Natural killer cell treated with Interleukin-12 subunit alpha and Interleukin-12 subunit beta and Interleukin-15 and Interleukin-18, amount 100 ng/mL, for 72 hours (primary cell): Measurements from ENCODE around the gene TRPC3. TPM values are rescaled to one million over a fixed set of nuclear protein-coding genes. Genes with fewer than 3 reads are reported as not detected.

Experiments used
- total RNA-seq, 2 donors: library from RNA; stranded (reverse); gene quantifications; one replicate each; pipeline ENCODE4 v1.2.3, GENCODE V29; 2022

TRPC3 gene
- total RNA-seq, 2 donors from 2014 or later, result 0.24 to 0.73 TPM

Other genes starting within 250 kb of the TRPC3 start
- not detected for gene SMIM43, start 186.9 kb downstream of the TRPC3 start, total RNA-seq
- 10 to 100 TPM; 44.0 to 85.3 TPM for gene EXOSC9, start 150.7 kb downstream of the TRPC3 start, total RNA-seq
- 10 to 100 TPM; 46.3 to 64.1 TPM for gene CCNA2, start 128.2 kb downstream of the TRPC3 start, total RNA-seq
- gene BBS7, start 81.6 kb downstream of the TRPC3 start, total RNA-seq, result 10 to 100 TPM; 17.3 to 25.3 TPM
- 10 to 100 TPM; 34.9 to 45.2 TPM for gene BLTP1, start 200.3 kb upstream of the TRPC3 start, total RNA-seq